Heart right ventricle (tissue), 16 donors: ENCODE results near the gene CLASRP. TPM values are rescaled to one million over a fixed set of nuclear protein-coding genes. Genes with fewer than 3 reads are reported as not detected.

Experiments
- ATAC-seq, 8 donors: fragments of 200-7000 bp; cut with Tn5 transposase; one replicate each; pipeline ENCODE4 v1.9.1; 2020; ENCODE audit warnings: mild to moderate bottlenecking in 8 of 8, moderate library complexity in 8 of 8, moderate number of reproducible peaks in 1 of 8
- DNase-seq, 2 donors: peaks; one replicate each; pipeline ENCODE4 v3.0.0-alpha.2; 2020
- H3K27ac ChIP-seq, 10 donors: fragments of 200-600 bp; sonication (generic) in 2 of 10; one replicate each; pipeline versions ENCODE4 v1.5.0 to v1.8.0; 2020 to 2022; ENCODE audit warnings: mild to moderate bottlenecking in 3 of 10
- H3K27me3 ChIP-seq, 7 donors: fragments of 200-600 bp; one replicate each; pipeline ENCODE4 v1.8.0; 2021 to 2022; ENCODE audit warnings: mild to moderate bottlenecking in 2 of 7
- H3K36me3 ChIP-seq, 9 donors: fragments of 200-600 bp; sonication (generic) in 1 of 9; one replicate each; pipeline versions ENCODE4 v1.5.0 to v1.8.0; 2020 to 2022; ENCODE audit warnings: mild to moderate bottlenecking in 2 of 9
- H3K4me1 ChIP-seq, 9 donors: fragments of 200-600 bp; sonication (generic) in 1 of 9; one replicate each; pipeline versions ENCODE4 v1.5.0 to v1.8.0; 2020 to 2022; ENCODE audit warnings: mild to moderate bottlenecking in 4 of 9
- H3K4me3 ChIP-seq, 10 donors: fragments of 200-600 bp; sonication (generic) in 2 of 10; one replicate each; pipeline versions ENCODE4 v1.5.0 to v1.8.0; 2020 to 2022; ENCODE audit warnings: mild to moderate bottlenecking in 7 of 10, moderate library complexity in 2 of 10
- H3K9me3 ChIP-seq, 11 donors: fragments of 200-600 bp in 10 of 11; sonication (generic) in 2 of 11; one replicate each; pipeline versions ENCODE4 v1.5.0 to v1.8.0; 2013 to 2022; ENCODE audit warnings: mild to moderate bottlenecking in 2 of 11, control low read depth in 1 of 11, moderate library complexity in 1 of 11
- WGBS, 2 donors: extraction: QIAGEN DNeasy Blood & Tissue Kit; methylation state at CpG; one replicate each; pipeline ENCODE4 v1.1.7; 2013; ENCODE audit warnings: inconsistent platforms in 1 of 2; 5-methylcytosine and 5-hydroxymethylcytosine counted together
- intact Hi-C, 10 donors: fragments of 100-400 bp; cut with DNase I; formaldehyde crosslinking; loops; one replicate each; pipeline versions ENCODE4 v1.11.1 to v1.14.2; 2022
- polyA plus RNA-seq, 2 donors: library from polyadenylated mRNA; stranded (reverse); fragments of 200-250 nt; gene quantifications; one replicate each; pipeline ENCODE4 v1.2.3, GENCODE V29; 2013
- total RNA-seq, 10 donors: library from RNA; stranded (reverse); fragmentation: NEBNext Ultra II Directional in 3 of 10; extraction: Animal tissue kit (Norgen Biotek cat#: 25700) in 3 of 10; gene quantifications; one replicate each; pipeline versions ENCODE4 v1.2.1 to v1.2.4, GENCODE V29; 2021 to 2023
- TF ChIP-seq, protein P1 (sequence below), 9 donors: fragments of 200-600 bp; sonication (generic) in 2 of 9; IDR thresholded peaks; one replicate each; pipeline versions ENCODE4 v1.5.0 to v1.8.0; 2021 to 2022; ENCODE audit warnings: antibody characterized with exemption in 9 of 9, mild to moderate bottlenecking in 5 of 9, moderate library complexity in 1 of 9
- donor health status: Arrhythmogenic right ventricular cardiomyopathy.
- donor health status: ischemic (EF 13 %, LVEDD 7.1; RV severe dilation, severe dysfunction).
- donor health status: healthy with polysubstance abuse.
- donor health status: DM: no; HTN: yes; CAD: no.
- donor health status: DM: no; HTN: no; CAD: no.
- donor health status: ischemic (EF 25% LVEDD 6.9; RV normal size, moderate dysfunction).
- donor health status: ischemic (EF 25% LVEDD 5.7; RV mildly dilated, moderate dysfunction).
- donor health status: healthy.
- donor health status: DM: yes; HTN: yes; CAD: no.
- donor health status: Ischemic cardiomyopathy.
- donor health status: ischemic (EF 35%, LVEDD 5.7; RV mildly dilated, moderate dysfunction).
- donor health status: nonischemic (EF 11% LVEDD 7.7; RV severe dilation, severe dysfunction).
- donor health status: DM: yes; HTN: yes; CAD: no.
- donor health status: PGD.
- donor health status: ischemic (EF 29% LVEDD 5.4; RV normal size, mild dysfunction).
- donor health status: nonischemic (EF 23%, LVEDD 6.1; RV moderate dilation, normal function).

The CLASRP gene
- total and polyA plus RNA-seq, 12 donors: 24.0 to 142 (median 30.0) TPM

DNA sequence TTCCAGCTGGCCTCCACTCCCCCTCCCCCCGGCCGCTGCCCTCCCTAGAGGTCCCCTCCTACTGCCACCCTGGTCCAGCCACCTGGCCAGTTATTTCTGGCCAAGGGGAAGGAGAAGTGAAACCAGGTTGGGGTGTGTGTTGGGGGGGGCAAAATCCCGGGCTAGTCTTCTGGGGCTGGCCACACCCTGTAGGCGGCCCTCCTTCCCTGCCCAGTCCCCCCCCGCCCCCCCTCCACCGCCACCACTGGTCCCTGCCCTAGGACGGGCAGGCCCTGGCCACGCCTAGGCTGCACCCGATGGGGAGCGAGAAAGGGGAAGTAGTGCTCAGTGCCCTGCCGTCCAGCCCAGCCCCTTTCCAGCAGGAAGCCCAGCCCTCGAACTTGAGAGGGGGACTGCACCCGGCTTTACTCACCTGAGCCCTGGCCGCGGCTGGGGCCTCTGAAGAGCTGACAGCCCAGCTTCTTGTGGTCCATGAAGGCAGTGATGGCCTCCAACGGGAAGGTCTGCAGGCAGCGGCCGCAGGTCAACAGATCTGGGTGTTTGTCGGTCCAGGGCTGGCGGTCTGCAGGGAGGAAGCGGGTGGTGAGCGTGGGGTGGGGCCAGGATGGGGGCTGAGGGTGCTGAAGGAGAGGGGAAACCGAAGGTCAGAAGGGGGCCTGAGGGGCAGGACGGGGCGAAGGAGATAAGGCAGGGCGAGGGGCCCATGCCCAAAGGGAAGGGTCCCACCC lies 36.6 kb downstream of the CLASRP start:
- intact Hi-C loops: no loop called here
- 28% methylated on average over 25 to 26 of the region's 26 CpGs for WGBS, 2 donors
- ATAC-seq: peak; percentile 41 to 73 (median 57)
- H3K4me3 ChIP-seq: peak overlapping the region; percentile 20 to 71 (median 53)
- peak overlapping the region in 8 of 10 donors; percentile 2 to 88 (median 42) for H3K27ac ChIP-seq
- peak; percentile 55 to 68 for DNase-seq
- TF ChIP-seq, protein P1, sequence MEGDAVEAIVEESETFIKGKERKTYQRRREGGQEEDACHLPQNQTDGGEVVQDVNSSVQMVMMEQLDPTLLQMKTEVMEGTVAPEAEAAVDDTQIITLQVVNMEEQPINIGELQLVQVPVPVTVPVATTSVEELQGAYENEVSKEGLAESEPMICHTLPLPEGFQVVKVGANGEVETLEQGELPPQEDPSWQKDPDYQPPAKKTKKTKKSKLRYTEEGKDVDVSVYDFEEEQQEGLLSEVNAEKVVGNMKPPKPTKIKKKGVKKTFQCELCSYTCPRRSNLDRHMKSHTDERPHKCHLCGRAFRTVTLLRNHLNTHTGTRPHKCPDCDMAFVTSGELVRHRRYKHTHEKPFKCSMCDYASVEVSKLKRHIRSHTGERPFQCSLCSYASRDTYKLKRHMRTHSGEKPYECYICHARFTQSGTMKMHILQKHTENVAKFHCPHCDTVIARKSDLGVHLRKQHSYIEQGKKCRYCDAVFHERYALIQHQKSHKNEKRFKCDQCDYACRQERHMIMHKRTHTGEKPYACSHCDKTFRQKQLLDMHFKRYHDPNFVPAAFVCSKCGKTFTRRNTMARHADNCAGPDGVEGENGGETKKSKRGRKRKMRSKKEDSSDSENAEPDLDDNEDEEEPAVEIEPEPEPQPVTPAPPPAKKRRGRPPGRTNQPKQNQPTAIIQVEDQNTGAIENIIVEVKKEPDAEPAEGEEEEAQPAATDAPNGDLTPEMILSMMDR (IDR thresholded peaks at IDR 0.05): no peak
- peaks cover 0 to 23% (median 7%) of the 10 kb centered on the region in 9 donors for H3K36me3 ChIP-seq
- peaks cover 11 to 46% (median 26%) of the 10 kb centered on the region in 9 donors for H3K4me1 ChIP-seq
- no peaks in the 10 kb centered on the region for H3K9me3 ChIP-seq
- no peaks in the 10 kb centered on the region for H3K27me3 ChIP-seq

DNA sequence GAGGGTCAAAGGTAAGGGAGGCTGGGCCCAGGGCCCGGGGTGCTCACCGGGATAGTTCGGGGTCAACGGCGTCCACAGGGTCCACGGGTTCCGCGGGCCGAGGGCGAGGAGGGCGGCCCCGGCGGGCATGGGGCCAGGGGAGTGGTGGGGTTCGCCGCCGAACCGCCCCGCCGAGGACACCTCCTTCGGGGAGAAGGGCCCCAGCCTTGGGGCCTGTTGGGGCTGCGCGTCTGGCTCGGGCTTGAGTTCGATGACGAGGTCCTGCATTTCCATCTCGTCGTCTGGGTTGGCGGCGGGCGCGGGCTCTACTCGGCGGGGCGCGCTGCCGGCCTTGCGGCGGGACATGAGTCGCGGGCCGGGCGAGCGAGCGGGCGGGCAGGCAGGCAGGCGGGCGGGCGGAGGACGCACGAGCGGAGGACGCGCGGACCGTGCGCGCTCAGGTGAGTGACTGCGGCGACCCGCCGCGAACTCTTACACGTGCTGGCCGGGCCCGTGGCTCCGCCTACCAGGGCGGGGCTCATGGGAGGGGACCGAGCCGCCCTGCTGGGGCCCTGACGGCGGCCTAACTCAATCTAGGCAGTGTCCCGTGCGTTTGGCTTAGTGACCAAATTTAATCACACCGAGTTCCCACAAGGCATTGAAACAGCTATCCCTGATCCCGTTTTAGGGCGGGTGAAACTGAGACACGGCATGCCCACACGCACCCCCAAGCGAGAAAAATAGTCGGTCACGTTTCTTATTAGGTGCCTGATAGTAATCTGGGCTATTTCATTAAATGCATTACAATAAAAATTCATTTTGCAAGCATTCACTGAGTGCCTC lies 37.4 kb downstream of the CLASRP start, which contains the start of gene ZNF296:
Gene ZNF296, minus strand, starts transcription at position 450 of the 822 bp plus-strand sequence. Its CDS starts 105 bp downstream, at position 345.
- H3K4me3 ChIP-seq: peak within 1 kb of the TSS; percentile 20 to 71 (median 53)
- intact Hi-C loops: no loop called here
- TF ChIP-seq, protein P1 (IDR thresholded peaks at IDR 0.05): no peak

DNA sequence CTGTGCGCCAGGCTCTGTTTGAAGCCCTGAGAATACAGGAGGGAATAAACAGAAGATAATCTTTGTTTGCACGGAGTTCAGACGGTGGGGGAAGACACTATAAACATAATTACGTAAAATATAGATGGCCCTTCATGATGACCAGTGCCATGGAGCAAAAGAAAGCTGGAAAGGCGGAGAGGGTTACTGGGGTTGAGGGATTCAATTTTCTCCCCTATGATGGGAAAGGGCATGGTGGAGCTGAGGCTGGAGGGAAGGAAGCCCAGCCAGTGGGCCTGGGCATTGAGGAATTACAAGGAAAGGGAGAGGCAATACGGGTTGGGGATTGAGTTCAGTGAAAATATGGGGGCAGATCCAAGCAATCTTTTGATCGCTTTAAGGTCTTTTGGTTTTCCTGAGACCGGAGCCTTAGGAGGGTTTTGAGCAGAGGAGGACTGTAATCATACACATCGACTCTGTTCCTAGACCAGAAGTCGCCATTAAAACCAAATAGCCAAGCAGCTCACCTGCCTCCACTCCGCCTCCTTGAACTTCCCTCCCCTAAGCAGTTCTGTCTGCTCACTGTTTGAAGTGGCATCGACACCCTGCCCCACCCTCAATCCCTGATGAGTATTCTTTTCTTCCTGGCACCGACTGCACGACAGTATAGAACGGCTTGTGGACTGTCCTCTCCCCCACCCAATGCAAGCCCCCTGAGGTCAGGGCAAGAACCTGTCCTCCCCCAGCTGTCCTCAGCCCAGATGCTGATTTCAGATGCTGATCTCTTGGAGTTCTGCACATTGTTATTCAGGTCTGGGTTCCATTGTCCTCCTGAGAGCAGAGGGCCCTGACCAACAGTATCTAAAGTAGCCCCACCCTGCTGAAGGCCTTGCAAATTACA lies 38.2 kb downstream of the CLASRP start:
- ATAC-seq: no peak
- no peak for DNase-seq
- peak overlapping the region in 8 of 10 donors; percentile 47 to 71 (median 54) for H3K4me3 ChIP-seq
- peak overlapping the region in 3 of 10 donors; percentile 26 to 88 (median 47) for H3K27ac ChIP-seq
- TF ChIP-seq, protein P1 (IDR thresholded peaks at IDR 0.05): no peak
- peaks cover 13 to 51% (median 33%) of the 10 kb centered on the region in 9 donors for H3K4me1 ChIP-seq
- no peaks in the 10 kb centered on the region for H3K9me3 ChIP-seq
- peaks cover 0 to 14% (median 2%) of the 10 kb centered on the region in 9 donors for H3K36me3 ChIP-seq
- WGBS, 2 donors: 82% methylated on average over 15 of the region's 15 CpGs
- H3K27me3 ChIP-seq: no peaks in the 10 kb centered on the region
- intact Hi-C loops: no loop called here

More for the DNA sequence above, 37.4 kb downstream of the CLASRP start, which contains the start of gene ZNF296:
- peak; percentile 41 to 74 for DNase-seq
- 2 to 3% methylated on average over 58 to 81 of the region's 81 CpGs for WGBS, 2 donors
- peak; percentile 44 to 74 (median 64) for ATAC-seq
- Histone ChIP-seq H3K27ac (peak within 1 kb of the TSS in 7 of 10 donors; percentile 2 to 88 (median 46)), H3K4me1 (peaks cover 13 to 51% (median 33%) of the 10 kb centered on the region in 9 donors), H3K27me3 (no peaks in the 10 kb centered on the region), H3K9me3 (no peaks in the 10 kb centered on the region), H3K36me3 (peaks cover 0 to 15% (median 0%) of the 10 kb centered on the region in 9 donors)
